Natural killer cell (primary cell): ENCODE measurements around the gene SECISBP2. TPM values are rescaled to one million over a fixed set of nuclear protein-coding genes. Genes with fewer than 3 reads are reported as not detected.

Experiments used
- ATAC-seq, 3 donors: fragments of 150-1000 bp in 2 of 3; fragments of 200-7000 bp in 1 of 3; cut with Tn5 transposase; 1 replicate in 1 of 3; 2 replicates in 2 of 3; pipeline ENCODE4 v1.10.0; 2021; ENCODE audit warnings: mild to moderate bottlenecking in 2 of 3, moderate library complexity in 2 of 3
- DNase-seq, 2 donors: peaks; one replicate each; pipeline versions ENCODE4 v3.0.0 to v3.0.0-alpha.2; 2013 to 2021; ENCODE audit warnings: mixed read lengths in 1 of 2
- H3K27ac ChIP-seq: one replicate; pipeline ENCODE4 v1.5.1; 2013; ENCODE audit warnings: mild to moderate bottlenecking, low read length
- H3K27me3 ChIP-seq: one replicate; pipeline ENCODE4 v1.6.1; 2013; ENCODE audit warnings: low read length; ENCODE audit not compliant: control insufficient read depth, insufficient read depth
- H3K36me3 ChIP-seq: one replicate; pipeline ENCODE4 v1.6.1; 2013; ENCODE audit warnings: low read length; ENCODE audit not compliant: control insufficient read depth, insufficient read depth
- H3K4me1 ChIP-seq: one replicate; pipeline ENCODE4 v1.6.1; 2013; ENCODE audit warnings: low read length; ENCODE audit not compliant: control insufficient read depth, insufficient read depth
- H3K4me3 ChIP-seq: one replicate; pipeline ENCODE4 v1.5.1; 2013; ENCODE audit warnings: low read length
- H3K9me3 ChIP-seq: one replicate; pipeline ENCODE4 v1.6.1; 2013; ENCODE audit warnings: low read length; ENCODE audit not compliant: control insufficient read depth, insufficient read depth
- H3K27ac Mint-ChIP-seq, 2 donors: one replicate each; pipeline ENCODE4 v1.8.0; 2022; ENCODE audit warnings: mild to moderate bottlenecking in 2 of 2, mixed read lengths in 2 of 2, moderate library complexity in 1 of 2
- H3K27me3 Mint-ChIP-seq, 2 donors: one replicate each; pipeline ENCODE4 v1.8.0; 2022; ENCODE audit warnings: low read depth in 2 of 2, mixed read lengths in 2 of 2
- H3K36me3 Mint-ChIP-seq: one replicate; pipeline ENCODE4 v1.8.0; 2022; ENCODE audit warnings: mixed read lengths
- H3K4me1 Mint-ChIP-seq, 2 donors: one replicate each; pipeline ENCODE4 v1.8.0; 2022; ENCODE audit warnings: mixed read lengths in 2 of 2
- H3K4me3 Mint-ChIP-seq: one replicate; pipeline ENCODE4 v1.8.0; 2022; ENCODE audit warnings: mild to moderate bottlenecking, moderate library complexity, mixed read lengths
- H3K9me3 Mint-ChIP-seq, 2 donors: one replicate each; pipeline ENCODE4 v1.8.0; 2022; ENCODE audit warnings: mixed read lengths in 2 of 2
- WGBS: methylation state at CpG from one replicate; pipeline ENCODE4 v1.1.7; 2013; ENCODE audit warnings: missing lambda C conversion rate; ENCODE audit not compliant: insufficient coverage; 5-methylcytosine and 5-hydroxymethylcytosine counted together
- intact Hi-C: fragments of 100-400 bp; cut with micrococcal nuclease; formaldehyde crosslinking; loops from one replicate; pipeline ENCODE4 v1.14.2; 2022
- total RNA-seq, 4 donors: library from RNA; stranded (reverse); fragments of 120-200 nt in 1 of 4; gene quantifications; one replicate each; pipeline versions ENCODE4 v1.2.3 to v1.2.4, GENCODE V29; 2013 to 2022
- TF ChIP-seq, protein P1 (sequence below): fragments of 200-600 bp; IDR thresholded peaks from one replicate; pipeline ENCODE4 v1.8.0; 2022; ENCODE audit warnings: antibody characterized with exemption

The SECISBP2 gene
- total RNA-seq, 3 donors from 2014 or later (not counting 1 experiment from before 2014, with no cell fraction given) = 79.5 to 95.8 (median 88.7) TPM

GRCh38 chr9:89386206-89386605 lies 67.9 kb downstream of the SECISBP2 start:
- H3K4me1 Mint-ChIP-seq = peaks cover 5 to 16% of the 10 kb centered on the region in 2 donors
- intact Hi-C loops = no loop called here
- Histone ChIP-seq H3K27me3 (no peaks in the 10 kb centered on the region), H3K36me3 (peaks cover 95% of the 10 kb centered on the region), H3K9me3 (no peaks in the 10 kb centered on the region), H3K4me1 (peaks cover 14% of the 10 kb centered on the region), H3K4me3 (no peak overlapping the region), H3K27ac (no peak overlapping the region)
- DNase-seq = no peak
- no peaks in the 10 kb centered on the region for H3K27me3 Mint-ChIP-seq
- WGBS = 93% methylated on average over 11 of the region's 11 CpGs
- no peak overlapping the region for H3K4me3 Mint-ChIP-seq
- H3K9me3 Mint-ChIP-seq = no peaks in the 10 kb centered on the region
- TF ChIP-seq, protein P1, sequence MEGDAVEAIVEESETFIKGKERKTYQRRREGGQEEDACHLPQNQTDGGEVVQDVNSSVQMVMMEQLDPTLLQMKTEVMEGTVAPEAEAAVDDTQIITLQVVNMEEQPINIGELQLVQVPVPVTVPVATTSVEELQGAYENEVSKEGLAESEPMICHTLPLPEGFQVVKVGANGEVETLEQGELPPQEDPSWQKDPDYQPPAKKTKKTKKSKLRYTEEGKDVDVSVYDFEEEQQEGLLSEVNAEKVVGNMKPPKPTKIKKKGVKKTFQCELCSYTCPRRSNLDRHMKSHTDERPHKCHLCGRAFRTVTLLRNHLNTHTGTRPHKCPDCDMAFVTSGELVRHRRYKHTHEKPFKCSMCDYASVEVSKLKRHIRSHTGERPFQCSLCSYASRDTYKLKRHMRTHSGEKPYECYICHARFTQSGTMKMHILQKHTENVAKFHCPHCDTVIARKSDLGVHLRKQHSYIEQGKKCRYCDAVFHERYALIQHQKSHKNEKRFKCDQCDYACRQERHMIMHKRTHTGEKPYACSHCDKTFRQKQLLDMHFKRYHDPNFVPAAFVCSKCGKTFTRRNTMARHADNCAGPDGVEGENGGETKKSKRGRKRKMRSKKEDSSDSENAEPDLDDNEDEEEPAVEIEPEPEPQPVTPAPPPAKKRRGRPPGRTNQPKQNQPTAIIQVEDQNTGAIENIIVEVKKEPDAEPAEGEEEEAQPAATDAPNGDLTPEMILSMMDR = no peak
- peak overlapping the region; percentile 56 to 63 for H3K27ac Mint-ChIP-seq
- H3K36me3 Mint-ChIP-seq = no peaks in the 10 kb centered on the region
- no peak for ATAC-seq

DNA sequence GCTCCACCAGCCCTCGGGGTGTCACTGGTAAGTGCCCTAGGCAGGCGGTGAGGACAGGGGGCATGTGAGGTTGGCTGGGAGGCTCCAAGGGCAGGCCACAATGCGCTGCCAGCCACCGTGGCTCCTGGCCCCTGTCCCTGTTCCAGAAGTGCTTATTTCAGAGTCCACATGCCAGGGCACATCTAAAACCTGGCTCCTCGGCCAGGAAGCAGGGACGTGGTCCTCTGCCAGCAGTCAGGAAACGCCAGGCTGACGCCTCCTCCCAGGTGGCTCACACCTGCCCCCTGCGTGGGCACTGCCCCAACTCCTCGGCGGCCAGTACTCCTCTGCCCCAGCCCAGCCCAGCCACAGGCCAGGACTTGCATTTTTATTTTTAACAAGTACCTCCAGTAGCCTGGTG lies 68.5 kb downstream of the SECISBP2 start:
- DNase-seq = no peak
- Mint-ChIP-seq H3K4me3 (no peak overlapping the region), H3K27me3 (no peaks in the 10 kb centered on the region), H3K4me1 (peaks cover 5 to 16% of the 10 kb centered on the region in 2 donors), H3K9me3 (no peaks in the 10 kb centered on the region), H3K27ac (peak overlapping the region in 1 of 2 donors; percentile 63), H3K36me3 (no peaks in the 10 kb centered on the region)
- Histone ChIP-seq H3K9me3 (no peaks in the 10 kb centered on the region), H3K4me3 (no peak overlapping the region), H3K27ac (no peak overlapping the region), H3K36me3 (peaks cover 95% of the 10 kb centered on the region), H3K27me3 (no peaks in the 10 kb centered on the region), H3K4me1 (peaks cover 14% of the 10 kb centered on the region)
- ATAC-seq = no peak
- TF ChIP-seq, protein P1 = no peak
- intact Hi-C loops = no loop called here
- WGBS = 71% methylated on average over 11 of the region's 11 CpGs

DNA sequence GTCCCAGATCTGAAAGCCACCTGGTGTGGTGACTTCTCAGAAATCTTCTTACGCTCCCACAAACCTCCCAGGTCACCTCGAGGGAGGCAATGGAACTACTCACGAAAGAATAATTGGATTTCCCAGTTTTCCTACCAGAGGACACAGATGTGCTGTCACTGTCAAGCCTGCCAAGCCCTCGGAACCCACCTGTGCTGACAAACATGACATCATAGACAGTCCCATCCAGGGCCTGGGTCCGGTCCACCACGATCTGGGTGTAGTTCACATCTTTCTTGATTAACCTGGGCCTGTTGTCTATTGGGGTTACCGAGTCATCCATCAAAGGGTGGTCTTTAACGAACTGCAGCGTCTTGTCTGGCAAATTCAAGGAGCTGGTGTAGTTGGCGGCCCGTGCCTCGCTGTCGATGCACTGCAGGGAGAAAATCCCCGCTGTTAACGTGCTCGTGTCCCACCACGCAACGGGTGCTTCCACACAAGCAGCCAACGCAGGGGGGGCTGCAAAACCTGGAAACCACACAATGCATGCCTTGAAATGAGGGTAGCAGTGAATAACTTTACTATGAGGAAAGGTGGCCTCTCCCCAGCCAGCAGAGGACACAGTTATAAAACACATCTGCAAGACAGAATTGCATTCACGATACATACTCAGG lies 69.0 kb downstream of the SECISBP2 start:
- no peak overlapping the region for H3K27ac ChIP-seq
- 96% methylated on average over 19 of the region's 20 CpGs for WGBS
- H3K27ac Mint-ChIP-seq = peak overlapping the region in 1 of 2 donors; percentile 59
- no peaks in the 10 kb centered on the region for H3K9me3 ChIP-seq
- TF ChIP-seq, protein P1 = no peak
- intact Hi-C loops = no loop called here
- no peaks in the 10 kb centered on the region for H3K9me3 Mint-ChIP-seq
- H3K4me1 ChIP-seq = peaks cover 14% of the 10 kb centered on the region
- no peak overlapping the region for H3K4me3 ChIP-seq
- no peak overlapping the region for H3K4me3 Mint-ChIP-seq
- DNase-seq = no peak
- H3K36me3 Mint-ChIP-seq = no peaks in the 10 kb centered on the region
- no peak for ATAC-seq
- peaks cover 95% of the 10 kb centered on the region for H3K36me3 ChIP-seq
- H3K4me1 Mint-ChIP-seq = peaks cover 5 to 16% of the 10 kb centered on the region in 2 donors
- H3K27me3 Mint-ChIP-seq = no peaks in the 10 kb centered on the region
- no peaks in the 10 kb centered on the region for H3K27me3 ChIP-seq
